ENCODE results near the gene BCL2A1. TPM values are rescaled to one million over a fixed set of nuclear protein-coding genes. Genes with fewer than 3 reads are reported as not detected.
"Not testable (repeated sequence)": the region's sequence is repeated elsewhere in the genome, so short reads cannot be mapped to it uniquely, and the experiment has no call there.

BCL2A1 gene
- total RNA-seq, 4 donors from 2014 or later: 0.84 to 1.3 TPM; not detected in 2

- no peak for DNase-seq (ENCODE audit: low spot score in 2 of 2)
- H3K4me3 ChIP-seq (ENCODE audit: low read depth, poor library complexity, severe bottlenecking): peak overlapping the region; percentile 69
- TF ChIP-seq POLR2A (IDR thresholded peaks at IDR 0.05) (no peak), CTCF (IDR thresholded peaks at IDR 0.05) (no peak)
- intact Hi-C loops (cut with DNase I; ENCODE audit: low total_unique reads): no loop called here
- WGBS, 2 donors: 29 to 46% methylated on average over 8 to 17 of the region's 17 CpGs
These were observed 48.4 kb downstream of the BCL2A1 start for GRCh38 chr15:79922512-79923078.

GRCh38 chr15:79919749-79920511 is 51.1 kb downstream of the BCL2A1 start:
- 94 to 99% methylated on average over 12 of the region's 12 CpGs for WGBS, 2 donors
- intact Hi-C loops (cut with DNase I; ENCODE audit: low total_unique reads): no loop called here
- no peak for TF ChIP-seq POLR2A (IDR thresholded peaks at IDR 0.05)
- no peak for TF ChIP-seq CTCF (IDR thresholded peaks at IDR 0.05)
- no peak for DNase-seq (ENCODE audit: low spot score in 2 of 2)
- H3K4me3 ChIP-seq (ENCODE audit: low read depth, poor library complexity, severe bottlenecking): no peak overlapping the region

DNA sequence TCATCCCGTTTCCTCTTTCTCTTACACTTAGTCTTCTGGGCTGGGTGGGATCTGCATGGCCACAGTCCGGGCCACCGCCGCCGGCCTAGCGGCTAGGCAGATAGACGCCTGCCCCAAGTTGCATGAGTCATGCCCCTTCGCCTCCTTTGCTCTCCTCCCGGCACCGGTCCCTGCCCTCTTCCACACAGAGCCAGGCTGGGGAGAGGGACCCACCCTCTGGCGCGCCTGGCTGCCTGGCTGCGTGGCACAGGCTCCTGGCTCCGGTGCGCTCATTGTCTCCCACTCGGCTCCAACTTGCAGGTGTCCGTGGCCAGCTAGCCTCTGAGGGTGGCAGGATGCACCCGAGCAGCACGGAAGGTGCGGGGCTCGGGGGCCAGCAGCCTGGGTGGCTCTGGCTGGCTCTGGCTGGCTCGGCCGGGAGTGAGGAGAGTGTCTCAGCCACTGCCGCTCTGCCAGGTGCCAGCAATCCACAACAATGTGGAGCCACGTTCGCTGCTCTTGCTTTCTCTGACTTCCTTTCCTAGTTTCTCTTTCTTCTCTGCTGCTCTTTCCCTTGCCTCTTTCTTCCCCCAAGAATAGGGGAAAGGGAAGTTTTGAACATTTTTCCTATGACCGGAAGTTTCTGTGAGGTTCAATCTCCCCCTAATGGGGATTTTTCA is 51.8 kb downstream of the BCL2A1 start:
- DNase-seq (ENCODE audit: low spot score in 2 of 2): no peak
- H3K4me3 ChIP-seq (ENCODE audit: low read depth, poor library complexity, severe bottlenecking): no peak overlapping the region
- 93 to 99% methylated on average over 27 of the region's 27 CpGs for WGBS, 2 donors
- TF ChIP-seq CTCF (IDR thresholded peaks at IDR 0.05): no peak
- no peak for TF ChIP-seq POLR2A (IDR thresholded peaks at IDR 0.05)
- intact Hi-C loops (cut with DNase I; ENCODE audit: low total_unique reads): no loop called here

DNA sequence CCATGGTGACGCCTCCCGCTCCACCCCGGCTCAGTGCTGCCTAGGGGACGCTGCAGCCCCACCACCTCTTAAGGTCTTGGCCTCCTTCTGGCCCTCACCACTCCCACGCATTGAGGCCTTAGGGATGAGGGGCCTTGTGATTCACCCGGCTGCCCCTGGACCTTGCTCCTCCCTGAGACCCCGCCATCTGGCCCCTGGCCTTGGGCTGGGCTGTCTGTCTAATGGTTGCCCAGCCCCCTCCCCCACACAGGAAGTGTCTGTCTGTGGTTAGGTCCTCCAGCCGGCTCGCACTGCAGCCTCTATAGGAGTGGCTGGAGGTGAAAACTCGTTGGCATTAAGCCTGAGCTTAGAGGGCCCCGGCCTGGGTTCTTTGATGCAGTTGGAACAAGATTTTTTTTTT is 52.7 kb downstream of the BCL2A1 start:
- TF ChIP-seq CTCF (IDR thresholded peaks at IDR 0.05): no peak
- WGBS, 2 donors: 89 to 91% methylated on average over 11 of the region's 11 CpGs
- intact Hi-C loops (cut with DNase I; ENCODE audit: low total_unique reads): no loop called here
- DNase-seq (ENCODE audit: low spot score in 2 of 2): no peak
- H3K4me3 ChIP-seq (ENCODE audit: low read depth, poor library complexity, severe bottlenecking): no peak overlapping the region

DNA sequence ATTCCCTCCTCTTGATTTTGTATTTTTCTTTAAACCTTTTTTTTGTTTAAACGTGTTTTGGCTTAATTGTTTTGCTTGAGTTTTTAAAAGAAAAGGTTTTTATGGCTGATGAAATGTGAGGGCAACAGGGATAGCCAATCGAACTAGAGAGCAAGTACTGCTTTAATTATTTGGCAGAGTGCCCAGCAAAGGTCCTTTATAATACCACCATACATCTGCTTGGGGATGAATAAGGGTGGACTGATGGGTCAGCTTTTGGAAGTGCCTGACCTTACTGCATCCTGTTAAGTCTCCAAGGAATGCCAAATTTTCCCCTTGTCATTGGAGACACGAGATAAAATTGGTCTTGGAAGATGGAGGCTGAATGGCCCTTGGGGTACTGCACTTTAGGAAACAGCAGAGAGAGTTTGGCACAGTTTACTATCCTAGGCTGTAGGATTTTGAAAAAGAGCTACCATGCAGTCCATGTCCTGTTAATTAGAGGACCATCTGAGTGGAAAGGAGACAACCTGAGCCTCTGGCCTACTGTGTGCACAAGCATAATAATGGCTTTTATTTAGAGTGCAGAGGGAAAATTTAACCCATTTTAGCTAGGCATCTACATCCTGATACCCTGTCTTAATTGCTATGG is 54.4 kb downstream of the BCL2A1 start:
- intact Hi-C loops (cut with DNase I; ENCODE audit: low total_unique reads): no loop called here
- no peak for DNase-seq (ENCODE audit: low spot score in 2 of 2)
- TF ChIP-seq POLR2A (IDR thresholded peaks at IDR 0.05): no peak
- TF ChIP-seq CTCF (IDR thresholded peaks at IDR 0.05): no peak
- WGBS, 2 donors: 68 to 74% methylated on average over 3 of the region's 3 CpGs
- H3K4me3 ChIP-seq (ENCODE audit: low read depth, poor library complexity, severe bottlenecking): no peak overlapping the region

DNA sequence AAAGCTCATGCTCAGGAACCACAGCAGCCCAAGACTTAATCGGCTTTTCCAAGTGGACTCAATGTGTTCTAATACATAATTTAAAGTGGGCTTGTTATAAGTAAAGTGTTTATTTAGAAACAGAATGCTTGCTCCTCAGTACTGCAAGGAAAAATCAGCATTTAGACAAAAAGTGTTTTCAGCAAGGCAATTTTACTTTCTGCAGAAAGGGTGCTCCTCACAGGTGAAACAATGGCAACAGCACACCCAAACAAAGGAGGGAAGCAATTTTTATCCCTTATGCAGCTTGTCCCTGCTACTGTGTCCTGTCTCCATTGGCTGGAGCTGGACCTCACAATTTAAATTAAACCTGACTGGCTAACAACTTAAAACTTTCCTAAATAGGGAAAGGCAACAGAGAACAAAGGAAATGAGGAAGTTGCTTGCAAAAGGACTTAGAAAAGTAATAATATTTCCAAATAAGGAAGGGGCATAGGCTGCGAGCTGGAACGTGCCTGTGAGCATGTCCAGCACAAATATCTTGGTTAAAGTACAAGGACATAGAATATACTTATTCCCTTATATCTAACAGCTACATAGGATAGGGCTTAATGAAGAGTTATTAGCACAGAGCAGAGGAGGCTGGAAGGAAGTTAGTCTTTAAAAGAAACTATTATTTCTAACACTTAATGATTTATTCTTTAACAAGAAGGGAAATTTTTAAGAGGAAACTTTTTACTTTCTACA is 55.1 kb downstream of the BCL2A1 start:
- H3K4me3 ChIP-seq (ENCODE audit: low read depth, poor library complexity, severe bottlenecking); DNase-seq (ENCODE audit: low spot score in 2 of 2): not testable (repeated sequence)
- 91 to 96% methylated on average over 3 of the region's 3 CpGs for WGBS, 2 donors

More for the DNA sequence above, 55.1 kb downstream of the BCL2A1 start:
- intact Hi-C loops (cut with DNase I; ENCODE audit: low total_unique reads): not testable (repeated sequence)
